NCI-H526 (cell line): ENCODE data around the gene VAV2.

Experiments
- DNase-seq, 2 experiments: peaks; one replicate each; lab custom pipeline; 2025; lab: John Stamatoyannopoulos, UW

Gene VAV2

GRCh38 chr9:133952598-133953550, 39.2 kb downstream of the VAV2 start:
- no peak for DNase-seq

GRCh38 chr9:133951265-133951664, 40.9 kb downstream of the VAV2 start:
- no peak for DNase-seq

- no peak for DNase-seq
Observed at GRCh38 chr9:133950629-133951111, 41.5 kb downstream of the VAV2 start.

GRCh38 chr9:133950192-133950591, 41.9 kb downstream of the VAV2 start:
- DNase-seq = peak in 1 of 2 experiments; percentile 12

- DNase-seq = no peak
Observed at GRCh38 chr9:133949486-133950061, 42.5 kb downstream of the VAV2 start.

GRCh38 chr9:133948561-133949485, 43.3 kb downstream of the VAV2 start:
- no peak for DNase-seq

GRCh38 chr9:133948131-133948530, 44.0 kb downstream of the VAV2 start:
- no peak for DNase-seq

- no peak for DNase-seq
Observed at GRCh38 chr9:133946840-133947486, 45.2 kb downstream of the VAV2 start.

GRCh38 chr9:133945977-133946753, 46.0 kb downstream of the VAV2 start:
- DNase-seq = no peak

GRCh38 chr9:133945314-133945975, 46.7 kb downstream of the VAV2 start:
- DNase-seq = no peak

GRCh38 chr9:133944746-133945135, 47.4 kb downstream of the VAV2 start:
- no peak for DNase-seq

GRCh38 chr9:133943781-133944745, 48.1 kb downstream of the VAV2 start:
- no peak for DNase-seq

GRCh38 chr9:133943036-133943780, 48.9 kb downstream of the VAV2 start:
- DNase-seq = no peak

GRCh38 chr9:133942206-133942975, 49.7 kb downstream of the VAV2 start:
- no peak for DNase-seq

- DNase-seq = no peak
Observed at GRCh38 chr9:133939845-133940244, 52.3 kb downstream of the VAV2 start.

GRCh38 chr9:133939171-133939785, 52.8 kb downstream of the VAV2 start:
- no peak for DNase-seq

GRCh38 chr9:133938753-133939152, 53.4 kb downstream of the VAV2 start:
- DNase-seq = no peak
